NCI-H1092 treated with DMSO at 0.1 percent for 48 hours (cell line): ENCODE results near the gene SOX14.

Source experiments
- DNase-seq: peaks from one replicate; lab custom pipeline; 2025; lab: John Stamatoyannopoulos, UW

The SOX14 gene

DNA sequence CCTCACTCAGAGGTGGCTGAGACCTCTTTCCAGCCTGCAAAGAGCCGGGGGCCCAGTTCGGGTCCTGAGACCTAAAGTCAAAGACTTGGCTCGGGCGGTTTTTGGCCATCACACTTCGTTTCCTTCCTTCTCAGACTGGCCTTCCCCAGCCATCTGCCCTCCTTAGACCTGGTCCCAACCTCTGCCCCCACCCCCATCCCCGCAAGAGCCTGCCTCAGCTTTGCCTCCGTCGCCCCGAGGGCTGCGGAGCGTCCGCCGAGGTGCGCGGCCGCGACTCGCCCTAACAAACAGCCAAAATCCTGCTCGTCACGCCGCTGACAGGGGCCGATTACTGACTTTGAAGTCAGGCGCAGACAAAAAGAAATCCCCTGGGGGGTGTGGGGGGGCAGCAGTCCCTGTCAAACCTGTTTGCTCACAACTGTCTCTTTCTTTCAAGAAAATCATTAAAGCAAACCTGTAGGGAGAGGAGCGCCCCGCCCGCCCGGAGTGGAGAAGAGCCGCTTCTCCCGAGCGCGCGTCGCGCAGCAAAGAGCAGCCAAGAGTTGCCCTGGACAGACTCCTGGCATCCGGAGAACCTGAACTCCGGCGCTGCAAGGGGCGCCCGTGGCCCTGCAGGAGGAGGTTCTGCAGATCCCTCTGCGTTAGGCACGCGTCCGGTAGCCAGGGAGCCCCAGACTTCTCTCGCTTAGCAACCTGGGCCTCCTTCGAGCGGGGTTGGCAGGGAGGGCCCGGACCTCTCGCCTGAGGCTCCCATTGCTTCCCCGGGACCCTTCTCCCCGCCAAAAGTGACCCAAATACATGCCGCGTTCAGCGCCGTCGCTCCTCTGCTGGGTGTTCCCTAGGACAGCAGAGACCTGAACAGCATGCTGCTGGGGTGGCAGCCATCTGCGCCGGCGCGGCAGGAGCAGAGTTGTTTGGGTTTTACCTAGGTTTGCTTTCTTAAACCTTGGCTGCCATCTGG lies 4.5 kb downstream of the SOX14 start:
- no peak for DNase-seq

DNA sequence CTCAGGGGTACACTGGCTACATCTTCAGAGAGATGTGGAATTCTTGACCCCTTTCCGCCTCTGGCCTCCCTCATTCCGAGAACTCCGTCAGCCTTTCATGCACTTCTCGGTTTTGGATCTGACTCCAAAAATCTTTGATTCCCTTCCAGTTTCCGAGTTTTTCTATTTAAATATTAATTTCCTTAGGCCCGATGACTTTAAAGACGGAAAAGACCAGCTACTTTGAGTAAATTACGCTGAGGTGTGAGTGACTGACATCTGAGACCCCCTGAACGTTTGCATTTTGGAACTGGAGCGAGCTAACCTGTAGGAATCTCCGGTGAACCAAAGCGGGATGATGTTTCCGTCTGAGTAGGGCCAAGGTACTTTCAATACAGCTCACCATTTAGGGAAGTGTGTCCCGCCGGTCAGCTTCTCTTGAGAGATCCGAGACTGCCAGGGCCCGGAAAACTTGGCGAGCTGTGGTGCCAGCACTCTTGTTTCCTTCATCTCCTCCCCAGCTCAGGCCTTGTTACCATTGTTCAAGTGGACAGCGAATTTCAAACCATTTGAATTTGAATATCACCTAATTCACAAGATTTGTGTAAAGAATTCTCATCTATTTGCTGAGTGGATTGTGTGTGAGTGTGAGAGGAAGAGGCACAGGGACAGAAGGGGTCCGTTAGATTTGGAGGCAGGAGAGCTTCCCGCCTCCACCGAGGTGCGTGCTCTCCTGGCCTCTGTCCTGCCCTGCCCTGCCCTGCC lies 5.4 kb downstream of the SOX14 start:
- no peak for DNase-seq

- DNase-seq: no peak
These were observed 6.1 kb downstream of the SOX14 start for GRCh38 chr3:137770066-137770834.

GRCh38 chr3:137770835-137771399 lies 6.8 kb downstream of the SOX14 start:
- DNase-seq: no peak

DNA sequence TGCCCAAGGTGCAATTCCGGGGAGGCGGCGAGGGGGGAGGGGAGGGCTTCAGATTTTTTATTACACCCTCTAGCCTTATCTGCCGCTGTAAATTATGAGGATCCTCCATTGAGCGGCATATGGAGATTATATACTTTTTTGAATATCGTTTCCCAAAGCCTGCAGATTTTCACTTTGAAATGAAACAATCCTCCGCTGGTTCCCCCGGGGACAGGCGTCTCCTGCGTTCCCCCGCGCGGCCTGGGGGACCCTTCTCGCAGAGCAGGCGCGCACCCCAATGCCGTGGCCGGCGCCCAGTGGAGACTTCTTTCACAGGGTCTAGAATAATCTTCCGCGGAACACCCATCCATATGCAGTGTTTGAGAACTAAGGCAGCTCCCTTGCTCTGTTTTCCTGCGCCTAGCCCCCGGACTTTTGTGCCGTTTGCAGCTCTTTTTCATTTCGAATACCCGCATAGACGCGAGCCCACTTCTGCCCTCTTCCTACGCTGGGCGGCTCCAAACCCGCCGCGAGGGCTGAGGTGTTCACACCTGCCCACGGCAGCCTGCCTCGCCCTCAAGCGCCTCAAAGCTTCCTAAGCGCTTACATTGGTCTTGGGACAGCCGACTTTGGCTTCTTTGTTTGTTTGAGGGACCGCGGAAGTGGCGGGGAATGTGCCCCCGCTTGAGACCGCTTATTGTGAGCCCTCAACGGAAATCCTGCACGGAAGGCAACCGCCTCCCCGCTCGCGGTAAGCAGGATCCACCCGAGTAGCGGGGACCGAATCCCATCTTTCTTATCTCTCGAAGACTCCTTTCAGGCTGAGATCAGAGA lies 7.5 kb downstream of the SOX14 start:
- DNase-seq: no peak

DNA sequence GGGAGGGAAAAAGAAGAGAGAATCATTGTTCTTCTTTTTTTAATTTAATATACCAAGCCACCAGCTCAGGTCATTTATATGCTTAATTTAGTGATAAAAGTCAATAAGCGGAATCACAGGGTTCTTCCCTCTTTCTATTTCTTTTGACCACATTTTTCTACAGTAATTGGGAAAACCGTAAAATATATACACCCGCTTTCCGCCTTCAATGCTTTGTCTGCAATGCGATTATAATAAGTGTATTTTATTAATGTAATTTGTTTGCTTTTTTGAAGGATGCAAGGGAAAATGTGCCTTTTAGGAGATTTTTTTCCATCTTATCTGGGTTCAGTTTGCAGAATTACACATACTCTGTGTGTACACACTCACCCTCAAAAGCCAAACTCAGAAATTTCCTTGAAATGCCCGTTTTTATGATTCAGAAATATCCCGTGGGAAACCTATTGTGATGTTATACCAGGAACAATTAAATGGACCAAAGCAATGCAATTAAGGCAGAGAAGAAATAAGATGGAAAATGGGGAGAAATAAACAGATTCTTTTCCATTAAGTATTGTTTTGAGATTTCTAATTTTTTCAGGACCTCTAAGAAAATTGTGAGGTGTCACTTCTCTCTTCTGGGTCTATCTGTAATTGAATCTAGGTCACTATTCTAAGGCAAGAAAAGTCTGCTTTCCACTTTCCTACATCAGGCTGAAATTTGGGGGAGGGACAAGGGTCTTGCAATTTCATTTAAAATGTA lies 8.3 kb downstream of the SOX14 start:
- DNase-seq: no peak

GRCh38 chr3:137778941-137779340 lies 14.8 kb downstream of the SOX14 start:
- no peak for DNase-seq

GRCh38 chr3:137787529-137787928 lies 23.4 kb downstream of the SOX14 start:
- DNase-seq: no peak

DNA sequence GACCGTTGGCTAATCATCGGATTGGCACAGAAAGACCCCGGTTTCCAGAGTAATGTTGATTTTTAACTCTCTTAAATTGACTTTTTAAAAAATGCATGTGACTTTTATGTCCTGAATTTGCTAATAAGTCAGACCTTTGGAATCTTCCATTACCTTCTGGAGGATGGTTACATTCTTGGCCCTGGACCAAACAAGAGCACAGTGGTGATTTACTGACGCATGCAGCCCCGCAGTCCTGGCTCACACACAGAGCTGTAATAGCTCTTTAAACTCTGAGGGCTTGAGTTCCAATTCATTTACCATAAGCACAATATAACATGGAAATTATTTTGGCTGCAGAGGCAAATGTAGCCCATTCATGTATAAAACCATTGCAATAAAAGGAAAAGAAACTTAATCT lies 25.1 kb downstream of the SOX14 start:
- no peak for DNase-seq

GRCh38 chr3:137792626-137793271 lies 28.6 kb downstream of the SOX14 start:
- DNase-seq: peak; percentile 3

- no peak for DNase-seq
These were observed 32.9 kb downstream of the SOX14 start for GRCh38 chr3:137796993-137797392.

GRCh38 chr3:137803215-137803614 lies 39.1 kb downstream of the SOX14 start:
- no peak for DNase-seq

- no peak for DNase-seq
These were observed 43.9 kb downstream of the SOX14 start for GRCh38 chr3:137807998-137808397.

- no peak for DNase-seq
These were observed 45.4 kb downstream of the SOX14 start for GRCh38 chr3:137809509-137809908.

- no peak for DNase-seq
These were observed 47.9 kb downstream of the SOX14 start for GRCh38 chr3:137812023-137812422.

GRCh38 chr3:137815251-137815650 lies 51.1 kb downstream of the SOX14 start:
- no peak for DNase-seq
